HCT116 (cell line): ENCODE measurements around the gene DDX10. TPM values are rescaled to one million over a fixed set of nuclear protein-coding genes. Genes with fewer than 3 reads are reported as not detected.

Experiments used
- ATAC-seq: fragments of 200-7000 bp; cut with Tn5 transposase; 2 replicates; pipeline ENCODE4 v1.9.1; 2020; ENCODE audit warnings: mild to moderate bottlenecking, moderate library complexity
- BruUV-seq: library from RNA; stranded (reverse); fragments of 400-500 nt; replicated peaks from 2 replicates; lab custom pipeline; 2021; lab: Mats Ljungman, UMichigan
- CTCF ChIA-PET: fragments of 300-600 bp; sonication (Branson Sonifier 250); formaldehyde crosslinking; loops from one replicate; lab custom pipeline; 2021; ENCODE audit warnings: antibody characterized with exemption; lab: Charles Lee
- POLR2A ChIA-PET: fragments of 300-600, 350-600 bp; sonication (Branson Sonifier 250); formaldehyde crosslinking; loops from one replicate; lab custom pipeline; 2021; ENCODE audit warnings: antibody characterized with exemption; lab: Charles Lee
- RAD21 ChIA-PET, 2 experiments: fragments of 300-600 bp; sonication (Branson Sonifier 250); formaldehyde crosslinking; loops; one replicate each; lab custom pipeline; 2023; ENCODE audit warnings: low total read pairs in 2 of 2; ENCODE audit not compliant: uncharacterized antibody in 2 of 2, unreplicated experiment in 2 of 2, low non-redundant PET in 1 of 2; lab: Charles Lee
- DNase-seq: peaks from one replicate; pipeline ENCODE4 v3.0.0-alpha.2; 2010; ENCODE audit warnings: low read depth, low spot score
- H2AFZ ChIP-seq: fragments of 200-600 bp; shearing (Covaris generic), sonication (generic); 2 replicates; pipeline ENCODE4 v1.6.1; 2017; ENCODE audit warnings: low read depth, mixed run types, mixed read lengths, antibody characterized with exemption, low read length; ENCODE audit not compliant: poor library complexity, severe bottlenecking
- H3K27ac ChIP-seq: 2 replicates; pipeline ENCODE4 v1.5.1; 2012; ENCODE audit warnings: low read depth, low read length
- H3K27me3 ChIP-seq: fragments of 200-600 bp; sonication (generic); 2 replicates; pipeline ENCODE4 v1.6.1; 2016; ENCODE audit warnings: mixed run types, low read length, mixed read lengths; ENCODE audit not compliant: insufficient read depth
- H3K36me3 ChIP-seq, 2 experiments: fragments of 200-500 bp in 1 of 2; fragments of 200-600 bp in 1 of 2; sonication (Bioruptor generic) in 1 of 2; sonication (generic) in 1 of 2; 2 replicates each; pipeline versions ENCODE4 v1.5.1 to v1.6.1; 2014 to 2016; ENCODE audit warnings: low read length in 2 of 2, inconsistent platforms in 1 of 2, mixed read lengths in 1 of 2, mixed run types in 1 of 2; ENCODE audit not compliant: insufficient read depth in 2 of 2, control insufficient read depth in 1 of 2
- H3K4me1 ChIP-seq, 2 experiments: fragments of 200-600 bp in 1 of 2; sonication (generic) in 1 of 2; 2 replicates each; pipeline versions ENCODE4 v1.5.1 to v1.6.1; 2012 to 2017; ENCODE audit warnings: low read length in 2 of 2, inconsistent platforms in 1 of 2, mild to moderate bottlenecking in 1 of 2, mixed read lengths in 1 of 2, mixed run types in 1 of 2, moderate library complexity in 1 of 2; ENCODE audit not compliant: insufficient read depth in 2 of 2, control insufficient read depth in 1 of 2
- H3K4me2 ChIP-seq: fragments of 200-600 bp; sonication (generic); 2 replicates; pipeline ENCODE4 v1.6.1; 2017; ENCODE audit warnings: mixed run types, low read length, mixed read lengths
- H3K4me3 ChIP-seq, 2 experiments: fragments of 200-600 bp in 1 of 2; sonication (generic) in 1 of 2; replicated peaks in 1 of 2; 2 replicates each; pipeline ENCODE4 v1.5.1; 2011 to 2016; ENCODE audit warnings: low read length in 2 of 2, control low read depth in 1 of 2, low read depth in 1 of 2, mild to moderate bottlenecking in 1 of 2, mixed read lengths in 1 of 2, mixed run types in 1 of 2
- H3K79me2 ChIP-seq: fragments of 200-600 bp; sonication (generic); 2 replicates; pipeline ENCODE4 v1.6.1; 2017; ENCODE audit warnings: mild to moderate bottlenecking, mixed run types, low read length, moderate library complexity, mixed read lengths; ENCODE audit not compliant: insufficient read depth
- H3K9ac ChIP-seq: fragments of 200-600 bp; sonication (generic); 2 replicates; pipeline ENCODE4 v1.6.1; 2016; ENCODE audit warnings: low read length, mixed read lengths
- H3K9me2 ChIP-seq: fragments of 200-600 bp; sonication (generic), shearing (Covaris generic); 2 replicates; pipeline ENCODE4 v1.6.1; 2017; ENCODE audit warnings: mixed run types, mild to moderate bottlenecking, moderate library complexity; ENCODE audit not compliant: insufficient read depth
- H3K9me3 ChIP-seq, 2 experiments: fragments of 200-500 bp in 1 of 2; fragments of 200-600 bp in 1 of 2; sonication (Bioruptor generic) in 1 of 2; sonication (generic) in 1 of 2; 2 replicates each; pipeline ENCODE4 v1.6.1; 2014 to 2017; ENCODE audit warnings: low read length in 2 of 2, mixed read lengths in 2 of 2, inconsistent platforms in 1 of 2, low read depth in 1 of 2, mild to moderate bottlenecking in 1 of 2, mixed run types in 1 of 2, moderate library complexity in 1 of 2; ENCODE audit not compliant: control insufficient read depth in 1 of 2, insufficient read depth in 1 of 2
- H4K20me1 ChIP-seq: fragments of 200-600 bp; sonication (generic), shearing (Covaris generic); 2 replicates; pipeline ENCODE4 v1.6.1; 2017; ENCODE audit warnings: mixed run types, mild to moderate bottlenecking, moderate library complexity; ENCODE audit not compliant: insufficient read depth
- CBX3 ChIP-seq: IDR thresholded peaks from 2 replicates; pipeline ENCODE4 v1.6.1; 2012; ENCODE audit warnings: low read depth
- CEBPB ChIP-seq: IDR thresholded peaks from 2 replicates; pipeline ENCODE4 v1.6.1; 2012; ENCODE audit warnings: low read depth
- EGR1 ChIP-seq: IDR thresholded peaks from 2 replicates; pipeline ENCODE4 v1.6.1; 2012; ENCODE audit warnings: low read depth
- ELF1 ChIP-seq: IDR thresholded peaks from 2 replicates; pipeline ENCODE4 v1.6.1; 2012; ENCODE audit warnings: low read depth, borderline replicate concordance
- EZH2 ChIP-seq: fragments of 200-600 bp; sonication (generic); IDR thresholded peaks from 2 replicates; pipeline ENCODE4 v1.6.1; 2017; ENCODE audit warnings: antibody characterized with exemption, mixed run types
- EZH2phosphoT487 ChIP-seq: fragments of 200-600 bp; IDR thresholded peaks from 2 replicates; pipeline ENCODE4 v1.6.1; 2018; ENCODE audit warnings: antibody characterized with exemption, borderline replicate concordance
- FOSL1 ChIP-seq: IDR thresholded peaks from 2 replicates; pipeline ENCODE4 v1.6.1; 2012; ENCODE audit warnings: low read depth
- JUND ChIP-seq: IDR thresholded peaks from 2 replicates; pipeline ENCODE4 v1.6.1; 2012
- MAX ChIP-seq: IDR thresholded peaks from 2 replicates; pipeline ENCODE4 v1.6.1; 2012
- RAD21 ChIP-seq: IDR thresholded peaks from 2 replicates; pipeline ENCODE4 v1.6.1; 2012; ENCODE audit warnings: low read depth, mild to moderate bottlenecking
- SRF ChIP-seq: IDR thresholded peaks from 2 replicates; pipeline ENCODE4 v1.6.1; 2012; ENCODE audit warnings: low read depth
- ZFX ChIP-seq: fragments of 450-650 bp; IDR thresholded peaks from 2 replicates; pipeline ENCODE4 v1.6.1; 2017
- intact Hi-C: fragments of 100-400 bp; cut with micrococcal nuclease; formaldehyde crosslinking; loops from 2 replicates; pipeline ENCODE4 v1.10.0; 2022
- total RNA-seq: library from RNA; stranded (reverse); gene quantifications from one replicate; pipeline ENCODE4 v1.2.1, GENCODE V29; 2021; ENCODE audit not compliant: unreplicated experiment
- TF ChIP-seq, protein P1 (sequence below): IDR thresholded peaks from 2 replicates; pipeline ENCODE4 v1.6.1; 2012

DDX10 gene
- total RNA-seq, 1 experiment from 2014 or later: 66.5 TPM

DNA sequence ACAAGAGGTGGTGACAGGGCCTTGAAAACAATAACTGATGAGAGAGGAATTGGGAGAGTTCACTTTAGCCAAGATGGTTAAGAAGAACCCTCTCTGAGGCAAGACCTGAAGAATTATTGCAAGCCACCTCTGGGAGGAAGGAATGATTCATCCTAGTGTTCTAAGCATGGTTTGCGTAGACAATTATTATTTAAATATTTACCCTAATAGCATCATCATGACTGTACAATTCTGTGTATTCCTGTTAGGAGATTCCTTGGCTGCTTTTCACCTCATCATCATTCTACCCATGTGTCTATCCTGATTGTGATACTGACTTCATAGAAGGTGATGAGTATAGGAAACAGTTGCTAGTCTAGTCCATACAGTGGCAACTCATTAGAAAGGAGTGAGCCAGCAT, 264.4 kb downstream of the DDX10 start:
- BruUV-seq: no TSS peak
- ChIA-PET RAD21 (no interaction called here), POLR2A (no interaction called here), CTCF (no interaction called here)
- peak overlapping the region; percentile 6; the same call in 1 of the 2 replicates for H3K27ac ChIP-seq
- H3K9me3 ChIP-seq: no peaks in the 10 kb centered on the region
- peak; percentile 61 for TF ChIP-seq CEBPB
- peak; percentile 38 for TF ChIP-seq FOSL1
- no peak for TF ChIP-seq CBX3
- H3K79me2 ChIP-seq: no peaks in the 10 kb centered on the region
- H2AFZ ChIP-seq: no peak overlapping the region
- no peak for ATAC-seq
- H3K36me3 ChIP-seq: no peaks in the 10 kb centered on the region
- intact Hi-C loops: no loop called here
- H4K20me1 ChIP-seq: no peaks in the 10 kb centered on the region
- H3K4me3 ChIP-seq: no peak overlapping the region
- H3K9me2 ChIP-seq: no peaks in the 10 kb centered on the region
- no peaks in the 10 kb centered on the region for H3K27me3 ChIP-seq
- peak; percentile 8 for DNase-seq
- no peak overlapping the region for H3K9ac ChIP-seq
- peaks cover 0 to 6% of the 10 kb centered on the region in 2 experiments; a peak in 2 of 4 replicates for H3K4me1 ChIP-seq
- no peak overlapping the region for H3K4me2 ChIP-seq

DNA sequence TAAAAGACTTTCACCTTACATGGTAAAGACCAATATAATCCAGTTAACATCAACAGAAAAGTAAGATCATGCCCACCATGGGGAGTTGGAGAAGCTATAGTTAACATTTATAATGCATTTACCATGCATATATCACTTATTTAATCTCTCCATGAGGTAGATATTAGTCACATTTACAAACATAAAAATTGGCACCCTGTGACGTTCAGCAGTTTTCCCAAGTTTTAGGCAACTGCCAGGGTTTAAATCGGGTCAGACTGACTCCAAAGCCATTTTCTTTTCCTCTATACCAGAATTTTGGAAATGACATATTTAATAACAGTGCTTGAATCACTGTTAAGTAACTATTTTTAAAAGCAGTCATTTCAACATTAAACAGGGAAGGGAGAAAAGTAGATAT, 266.3 kb downstream of the DDX10 start:
- ChIA-PET CTCF (no interaction called here), RAD21 (no interaction called here), POLR2A (no interaction called here)
- ATAC-seq: no peak
- H3K27me3 ChIP-seq: no peaks in the 10 kb centered on the region
- H3K36me3 ChIP-seq: no peaks in the 10 kb centered on the region
- intact Hi-C loops: no loop called here
- H3K4me1 ChIP-seq: peaks cover 0 to 6% of the 10 kb centered on the region in 2 experiments; a peak in 2 of 4 replicates
- no peak overlapping the region for H3K4me2 ChIP-seq
- no peak overlapping the region for H3K27ac ChIP-seq
- no peak overlapping the region for H3K4me3 ChIP-seq
- H4K20me1 ChIP-seq: no peaks in the 10 kb centered on the region
- BruUV-seq: no TSS peak
- no peaks in the 10 kb centered on the region for H3K79me2 ChIP-seq
- H3K9ac ChIP-seq: no peak overlapping the region
- no peak overlapping the region for H2AFZ ChIP-seq
- H3K9me3 ChIP-seq: no peaks in the 10 kb centered on the region
- TF ChIP-seq ZFX (no peak), CEBPB (no peak), EZH2 (no peak), ELF1 (no peak), SRF (no peak), EZH2phosphoT487 (no peak), JUND (no peak), RAD21 (no peak), MAX (no peak), FOSL1 (no peak), EGR1 (no peak)
- TF ChIP-seq, protein P1, sequence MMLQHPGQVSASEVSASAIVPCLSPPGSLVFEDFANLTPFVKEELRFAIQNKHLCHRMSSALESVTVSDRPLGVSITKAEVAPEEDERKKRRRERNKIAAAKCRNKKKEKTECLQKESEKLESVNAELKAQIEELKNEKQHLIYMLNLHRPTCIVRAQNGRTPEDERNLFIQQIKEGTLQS: no peak
- no peak for DNase-seq
- H3K9me2 ChIP-seq: no peaks in the 10 kb centered on the region
